Liver (tissue), 9 donors: Measurements from ENCODE around the gene SAV1. TPM values are rescaled to one million over a fixed set of nuclear protein-coding genes. Genes with fewer than 3 reads are reported as not detected.

ENCODE experiments used
- DNase-seq: peaks from one replicate; pipeline ENCODE4 v3.0.0-alpha.2; 2017; ENCODE audit warnings: low spot score
- H3K27ac ChIP-seq, 2 donors: one replicate each; pipeline ENCODE4 v1.7.0; 2013; ENCODE audit warnings: inconsistent platforms in 2 of 2, low read length in 2 of 2, control low read depth in 1 of 2, low read depth in 1 of 2, mild to moderate bottlenecking in 1 of 2
- H3K27me3 ChIP-seq, 4 donors: one replicate each; pipeline versions ENCODE4 v1.6.1 to v1.7.0; 2013; ENCODE audit warnings: low read length in 3 of 4, inconsistent platforms in 1 of 4, mild to moderate bottlenecking in 1 of 4, moderate library complexity in 1 of 4; ENCODE audit not compliant: control insufficient read depth in 4 of 4, insufficient read depth in 4 of 4
- H3K36me3 ChIP-seq, 4 donors: one replicate each; pipeline versions ENCODE4 v1.6.1 to v1.7.0; 2013; ENCODE audit warnings: low read length in 3 of 4, mild to moderate bottlenecking in 3 of 4, low read depth in 1 of 4, moderate library complexity in 1 of 4; ENCODE audit not compliant: control insufficient read depth in 4 of 4, insufficient read depth in 3 of 4
- H3K4me1 ChIP-seq, 4 donors: one replicate each; pipeline versions ENCODE4 v1.6.1 to v1.7.0; 2013; ENCODE audit warnings: low read length in 3 of 4, mild to moderate bottlenecking in 3 of 4, moderate library complexity in 1 of 4; ENCODE audit not compliant: control insufficient read depth in 4 of 4, insufficient read depth in 4 of 4
- H3K4me3 ChIP-seq, 3 donors: one replicate each; pipeline versions ENCODE4 v1.6.1 to v1.7.0; 2013; ENCODE audit warnings: low read length in 3 of 3, control low read depth in 1 of 3, low read depth in 1 of 3, mild to moderate bottlenecking in 1 of 3
- H3K9ac ChIP-seq, 2 donors: one replicate each; pipeline ENCODE4 v1.7.0; 2013; ENCODE audit warnings: low read length in 2 of 2, mild to moderate bottlenecking in 2 of 2, moderate library complexity in 2 of 2, control low read depth in 1 of 2, low read depth in 1 of 2
- H3K9me3 ChIP-seq, 4 donors: one replicate each; pipeline versions ENCODE4 v1.6.1 to v1.7.0; 2013; ENCODE audit warnings: low read length in 3 of 4; ENCODE audit not compliant: control insufficient read depth in 4 of 4
- ATF3 ChIP-seq: IDR thresholded peaks from 2 replicates; pipeline ENCODE4 v1.6.1; 2016; ENCODE audit warnings: antibody characterized with exemption
- FOXA1 ChIP-seq: IDR thresholded peaks from 2 replicates; pipeline ENCODE4 v1.6.1; 2016; ENCODE audit warnings: antibody characterized with exemption
- FOXA2 ChIP-seq: IDR thresholded peaks from 2 replicates; pipeline ENCODE4 v1.6.1; 2016; ENCODE audit warnings: antibody characterized with exemption
- GABPA ChIP-seq, 2 donors: IDR thresholded peaks in 1 of 2; conservative IDR thresholded peaks in 1 of 2; 2 replicates each; pipeline ENCODE4 v1.6.1; 2016; ENCODE audit warnings: antibody characterized with exemption in 2 of 2, mild to moderate bottlenecking in 1 of 2, moderate library complexity in 1 of 2
- HNF4A ChIP-seq, 2 donors: conservative IDR thresholded peaks; 2 replicates each; pipeline ENCODE4 v1.6.1; 2016; ENCODE audit warnings: antibody characterized with exemption in 2 of 2, mild to moderate bottlenecking in 2 of 2
- HNF4G ChIP-seq: IDR thresholded peaks from 2 replicates; pipeline ENCODE4 v1.6.1; 2016; ENCODE audit warnings: antibody characterized with exemption
- JUND ChIP-seq, 2 donors: IDR thresholded peaks; 2 replicates each; pipeline ENCODE4 v1.6.1; 2016; ENCODE audit warnings: antibody characterized with exemption in 2 of 2
- NR2F2 ChIP-seq: IDR thresholded peaks from 2 replicates; pipeline ENCODE4 v1.6.1; 2016; ENCODE audit warnings: antibody characterized with exemption
- RAD21 ChIP-seq, 2 donors: IDR thresholded peaks; 2 replicates each; pipeline ENCODE4 v1.6.1; 2016; ENCODE audit warnings: antibody characterized with exemption in 2 of 2, mild to moderate bottlenecking in 2 of 2
- REST ChIP-seq: IDR thresholded peaks from 2 replicates; pipeline ENCODE4 v1.6.1; 2016; ENCODE audit warnings: antibody characterized with exemption, mild to moderate bottlenecking
- RXRA ChIP-seq, 2 donors: IDR thresholded peaks; 2 replicates each; pipeline ENCODE4 v1.6.1; 2017 to 2018; ENCODE audit warnings: antibody characterized with exemption in 2 of 2, mild to moderate bottlenecking in 1 of 2
- TAF1 ChIP-seq: conservative IDR thresholded peaks from 2 replicates; pipeline ENCODE4 v1.6.1; 2016; ENCODE audit warnings: antibody characterized with exemption, mild to moderate bottlenecking
- YY1 ChIP-seq: IDR thresholded peaks from 2 replicates; pipeline ENCODE4 v1.6.1; 2016; ENCODE audit warnings: antibody characterized with exemption, mild to moderate bottlenecking
- WGBS: extraction: QIAGEN DNeasy Blood & Tissue Kit; methylation state at CpG from one replicate; pipeline ENCODE4 v1.1.7; 2013; 5-methylcytosine and 5-hydroxymethylcytosine counted together
- polyA plus RNA-seq, 2 donors: library from polyadenylated mRNA; stranded (reverse) in 1 of 2; unstranded in 1 of 2; fragments of 200-250 nt in 1 of 2; fragments of >200 nt in 1 of 2; fragmentation: Nextera tagmentation in 1 of 2; extraction: Ambion mirVana in 1 of 2; gene quantifications; one replicate each; pipeline versions ENCODE4 v1.2.1 to v1.2.3, GENCODE V29; 2013 to 2015
- total RNA-seq, 2 donors: library from RNA; depleted of rRNA; stranded (reverse); fragments of >200 nt; gene quantifications; one replicate each; pipeline ENCODE4 v1.2.3, GENCODE V29; 2014
- TF ChIP-seq, protein P1 (sequence below): fragments of 150-350 bp; IDR thresholded peaks from 2 replicates; pipeline ENCODE4 v1.5.1; 2017; ENCODE audit warnings: improper control_type of control experiment, low read depth, low read length; ENCODE audit not compliant: missing input control
- TF ChIP-seq, protein P2 (sequence below): IDR thresholded peaks from 2 replicates; pipeline ENCODE4 v1.6.1; 2016; ENCODE audit warnings: antibody characterized with exemption
- donor health status: healthy.
- donor health status: healthy.
- donor health status: healthy.
- donor health status: healthy.
- donor health status: healthy.

The SAV1 gene
- total and polyA plus RNA-seq, 4 donors, result 4.9 to 14.0 (median 7.9) TPM

GRCh38 chr14:50705026-50705593 is 37.0 kb upstream of the SAV1 start:
- 96% methylated on average over 22 of the region's 22 CpGs for WGBS
- no peak for DNase-seq
- H3K9me3 ChIP-seq, result no peaks in the 10 kb centered on the region
- H3K27ac ChIP-seq, result no peak overlapping the region
- H3K36me3 ChIP-seq, result no peaks in the 10 kb centered on the region
- H3K27me3 ChIP-seq, result no peaks in the 10 kb centered on the region
- no peaks in the 10 kb centered on the region for H3K4me1 ChIP-seq
- TF ChIP-seq TAF1 (no peak), RXRA (IDR thresholded peaks at IDR 0.05) (no peak), JUND (IDR thresholded peaks at IDR 0.05) (no peak), HNF4A (conservative IDR thresholded peaks at IDR 0.05) (no peak), YY1 (no peak), RAD21 (IDR thresholded peaks at IDR 0.05) (no peak), FOXA1 (no peak), NR2F2 (no peak), GABPA (IDR thresholded peaks at IDR 0.05 in 1 of 2, conservative IDR thresholded peaks at IDR 0.05 in 1 of 2) (no peak), FOXA2 (no peak), ATF3 (no peak), REST (no peak)
- TF ChIP-seq, protein P1, sequence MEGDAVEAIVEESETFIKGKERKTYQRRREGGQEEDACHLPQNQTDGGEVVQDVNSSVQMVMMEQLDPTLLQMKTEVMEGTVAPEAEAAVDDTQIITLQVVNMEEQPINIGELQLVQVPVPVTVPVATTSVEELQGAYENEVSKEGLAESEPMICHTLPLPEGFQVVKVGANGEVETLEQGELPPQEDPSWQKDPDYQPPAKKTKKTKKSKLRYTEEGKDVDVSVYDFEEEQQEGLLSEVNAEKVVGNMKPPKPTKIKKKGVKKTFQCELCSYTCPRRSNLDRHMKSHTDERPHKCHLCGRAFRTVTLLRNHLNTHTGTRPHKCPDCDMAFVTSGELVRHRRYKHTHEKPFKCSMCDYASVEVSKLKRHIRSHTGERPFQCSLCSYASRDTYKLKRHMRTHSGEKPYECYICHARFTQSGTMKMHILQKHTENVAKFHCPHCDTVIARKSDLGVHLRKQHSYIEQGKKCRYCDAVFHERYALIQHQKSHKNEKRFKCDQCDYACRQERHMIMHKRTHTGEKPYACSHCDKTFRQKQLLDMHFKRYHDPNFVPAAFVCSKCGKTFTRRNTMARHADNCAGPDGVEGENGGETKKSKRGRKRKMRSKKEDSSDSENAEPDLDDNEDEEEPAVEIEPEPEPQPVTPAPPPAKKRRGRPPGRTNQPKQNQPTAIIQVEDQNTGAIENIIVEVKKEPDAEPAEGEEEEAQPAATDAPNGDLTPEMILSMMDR, result no peak
- TF ChIP-seq, protein P2, sequence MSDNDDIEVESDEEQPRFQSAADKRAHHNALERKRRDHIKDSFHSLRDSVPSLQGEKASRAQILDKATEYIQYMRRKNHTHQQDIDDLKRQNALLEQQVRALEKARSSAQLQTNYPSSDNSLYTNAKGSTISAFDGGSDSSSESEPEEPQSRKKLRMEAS, result no peak
- no peak overlapping the region for H3K4me3 ChIP-seq
- H3K9ac ChIP-seq, result no peak overlapping the region

- no peak overlapping the region for H3K27ac ChIP-seq
- no peaks in the 10 kb centered on the region for H3K4me1 ChIP-seq
- no peak overlapping the region for H3K9ac ChIP-seq
- H3K36me3 ChIP-seq, result no peaks in the 10 kb centered on the region
- H3K9me3 ChIP-seq, result no peaks in the 10 kb centered on the region
- TF ChIP-seq FOXA2 (no peak), REST (no peak), HNF4G (no peak), ATF3 (no peak), HNF4A (conservative IDR thresholded peaks at IDR 0.05) (no peak), RAD21 (IDR thresholded peaks at IDR 0.05) (no peak), RXRA (IDR thresholded peaks at IDR 0.05) (no peak), TAF1 (no peak), NR2F2 (no peak)
- TF ChIP-seq, protein P2, result no peak
- no peak for DNase-seq
- WGBS, result 96% methylated on average over 26 of the region's 26 CpGs
- H3K27me3 ChIP-seq, result no peaks in the 10 kb centered on the region
- no peak overlapping the region for H3K4me3 ChIP-seq
These were observed 36.4 kb upstream of the SAV1 start for GRCh38 chr14:50704454-50705010.
